Lower leg skin (tissue), 3 donors: ENCODE measurements around the gene EPG5.

Source experiments
- POLR2A ChIP-seq, 2 donors: fragments of 450-650 bp; IDR thresholded peaks; one replicate each; pipeline ENCODE4 v1.6.1; 2016 to 2017; ENCODE audit warnings: antibody characterized with exemption in 2 of 2, mild to moderate bottlenecking in 1 of 2, moderate library complexity in 1 of 2
- TF ChIP-seq, protein P1 (sequence below), 3 donors: fragments of 450-650 bp; IDR thresholded peaks; one replicate each; pipeline ENCODE4 v1.5.1; 2016; ENCODE audit warnings: antibody characterized with exemption in 3 of 3, mild to moderate bottlenecking in 3 of 3, moderate library complexity in 2 of 3

DNA sequence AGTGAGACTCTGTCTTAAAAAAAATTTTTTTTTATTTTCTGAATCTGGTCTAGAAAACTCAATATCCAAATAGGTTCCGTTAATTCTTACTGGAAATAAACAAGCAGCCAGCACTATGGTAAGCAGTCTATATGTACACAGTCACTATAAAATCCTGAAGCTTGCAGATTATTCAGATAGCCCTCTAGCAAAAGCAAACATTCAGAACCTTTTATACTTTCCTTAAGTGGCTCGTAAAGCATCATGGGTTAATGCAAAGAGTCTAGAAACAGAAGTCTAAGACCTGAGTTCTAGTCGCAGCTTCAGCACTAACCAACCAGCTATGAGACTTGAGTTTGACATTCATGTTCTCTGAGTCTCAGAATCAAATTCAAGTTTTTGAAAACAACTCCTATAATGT is 89.7 kb downstream of the EPG5 start:
- TF ChIP-seq, protein P1, sequence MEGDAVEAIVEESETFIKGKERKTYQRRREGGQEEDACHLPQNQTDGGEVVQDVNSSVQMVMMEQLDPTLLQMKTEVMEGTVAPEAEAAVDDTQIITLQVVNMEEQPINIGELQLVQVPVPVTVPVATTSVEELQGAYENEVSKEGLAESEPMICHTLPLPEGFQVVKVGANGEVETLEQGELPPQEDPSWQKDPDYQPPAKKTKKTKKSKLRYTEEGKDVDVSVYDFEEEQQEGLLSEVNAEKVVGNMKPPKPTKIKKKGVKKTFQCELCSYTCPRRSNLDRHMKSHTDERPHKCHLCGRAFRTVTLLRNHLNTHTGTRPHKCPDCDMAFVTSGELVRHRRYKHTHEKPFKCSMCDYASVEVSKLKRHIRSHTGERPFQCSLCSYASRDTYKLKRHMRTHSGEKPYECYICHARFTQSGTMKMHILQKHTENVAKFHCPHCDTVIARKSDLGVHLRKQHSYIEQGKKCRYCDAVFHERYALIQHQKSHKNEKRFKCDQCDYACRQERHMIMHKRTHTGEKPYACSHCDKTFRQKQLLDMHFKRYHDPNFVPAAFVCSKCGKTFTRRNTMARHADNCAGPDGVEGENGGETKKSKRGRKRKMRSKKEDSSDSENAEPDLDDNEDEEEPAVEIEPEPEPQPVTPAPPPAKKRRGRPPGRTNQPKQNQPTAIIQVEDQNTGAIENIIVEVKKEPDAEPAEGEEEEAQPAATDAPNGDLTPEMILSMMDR (IDR thresholded peaks at IDR 0.05) = no peak
- no peak for TF ChIP-seq POLR2A (IDR thresholded peaks at IDR 0.05)
